ENCODE results near the gene TUBB1.

The TUBB1 gene

DNA sequence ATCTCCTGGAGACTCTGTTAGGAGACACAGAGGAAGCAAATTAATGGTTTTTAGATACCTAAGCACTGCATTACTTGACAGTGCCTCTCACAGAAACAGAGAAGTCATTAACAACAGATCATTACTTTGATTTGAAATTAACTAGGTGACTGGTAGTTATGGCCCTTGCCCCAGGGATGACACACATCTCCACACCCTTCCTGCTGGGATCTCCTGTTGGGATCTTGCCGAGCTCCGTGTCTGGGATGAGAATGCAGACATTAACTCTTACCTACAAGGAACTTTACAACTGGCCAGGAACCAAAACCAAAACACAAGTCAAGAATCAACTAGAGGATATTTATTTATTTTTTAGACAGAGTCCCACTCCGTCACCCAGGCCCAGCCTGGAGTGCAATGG, 25.6 kb downstream of the TUBB1 start:
- DNase-seq = no peak

DNA sequence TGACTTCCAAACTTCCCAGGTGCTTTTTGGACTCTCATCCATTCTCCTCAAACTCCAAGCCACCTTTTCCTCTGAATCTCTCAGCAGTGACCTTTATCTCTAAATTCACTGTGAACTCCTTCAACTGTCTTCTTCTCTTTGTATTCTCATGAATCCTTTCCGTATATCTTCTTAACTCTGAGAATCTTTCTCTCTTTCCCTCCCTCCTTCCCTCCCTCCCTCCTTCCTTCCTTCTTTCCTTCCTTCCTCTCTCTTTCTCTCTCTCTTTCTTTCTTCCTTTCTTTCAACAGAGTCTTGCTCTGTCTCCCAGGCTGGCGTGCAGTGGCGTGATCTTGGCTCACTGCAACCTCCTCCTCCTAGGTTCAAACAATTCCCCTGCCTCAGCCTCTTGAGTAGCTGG, 27.6 kb downstream of the TUBB1 start:
- DNase-seq = no peak

DNA sequence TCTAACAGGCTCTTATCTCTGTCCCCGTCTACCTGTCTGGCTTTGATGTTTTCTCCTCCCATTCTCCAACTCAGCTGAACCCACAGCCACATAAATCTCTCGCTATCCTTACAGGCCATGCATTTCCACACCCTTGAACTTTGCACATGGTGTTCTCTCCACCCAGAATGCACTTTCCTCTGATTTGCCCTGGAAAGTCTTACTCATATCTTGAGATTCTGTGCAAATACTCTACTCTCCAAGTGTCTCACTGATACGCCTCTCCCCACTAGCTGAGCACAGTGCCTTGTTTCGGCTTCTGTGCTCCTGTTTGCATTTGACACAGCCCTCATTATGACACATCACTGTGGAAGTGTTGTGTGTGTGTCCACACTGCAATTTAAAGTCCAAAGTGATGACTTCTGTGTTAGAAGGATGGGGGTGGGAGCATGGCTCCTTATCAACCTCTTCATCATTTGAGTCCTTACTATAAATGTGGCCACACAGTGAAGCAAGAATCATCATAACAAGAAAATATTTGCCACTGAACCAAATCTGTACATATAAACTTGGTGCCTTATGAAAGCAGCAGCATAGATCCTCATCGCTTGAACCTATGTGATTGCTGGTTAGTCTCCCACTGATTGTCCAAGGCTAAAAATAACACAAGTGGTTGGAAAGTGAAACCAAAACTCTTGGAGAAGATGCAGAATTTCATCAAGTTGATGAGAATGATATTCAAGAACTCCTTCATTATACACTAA, 28.9 kb downstream of the TUBB1 start:
- DNase-seq = peak; percentile 84

DNA sequence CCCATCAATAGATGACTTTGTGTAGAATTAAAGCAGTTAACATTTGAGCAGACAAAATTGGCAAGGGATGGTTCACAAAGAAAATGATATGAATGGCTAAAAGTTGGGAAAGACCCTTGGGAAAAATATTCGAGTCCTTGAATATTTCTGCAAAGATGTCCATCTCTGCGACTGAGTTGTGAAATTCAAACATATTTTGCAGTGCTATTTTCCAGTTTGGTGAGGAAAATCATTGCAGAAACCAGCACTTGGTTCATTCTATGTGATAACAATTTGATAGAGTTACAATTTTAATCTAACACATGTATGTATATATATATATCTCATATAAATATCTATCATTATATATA, 29.4 kb downstream of the TUBB1 start:
- DNase-seq = no peak

DNA sequence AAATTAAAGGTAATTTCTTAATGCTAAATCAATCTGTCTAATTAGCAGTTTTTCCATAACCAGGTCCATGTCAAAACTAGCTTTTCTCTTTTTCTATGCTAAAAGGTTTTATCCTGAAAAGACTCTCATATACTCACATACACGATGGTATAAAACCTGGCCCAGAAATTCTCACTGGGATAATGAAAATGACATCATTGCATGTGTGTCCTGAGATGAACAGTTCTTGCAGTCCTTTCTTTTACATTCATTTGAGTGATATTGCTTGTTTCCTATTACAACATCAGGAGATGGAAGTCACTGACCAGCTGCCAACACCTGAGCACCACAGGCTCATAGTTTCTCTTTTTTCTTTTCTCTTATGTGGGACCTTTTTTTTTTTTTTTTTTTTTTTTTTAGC, 31.2 kb downstream of the TUBB1 start:
- no peak for DNase-seq

DNA sequence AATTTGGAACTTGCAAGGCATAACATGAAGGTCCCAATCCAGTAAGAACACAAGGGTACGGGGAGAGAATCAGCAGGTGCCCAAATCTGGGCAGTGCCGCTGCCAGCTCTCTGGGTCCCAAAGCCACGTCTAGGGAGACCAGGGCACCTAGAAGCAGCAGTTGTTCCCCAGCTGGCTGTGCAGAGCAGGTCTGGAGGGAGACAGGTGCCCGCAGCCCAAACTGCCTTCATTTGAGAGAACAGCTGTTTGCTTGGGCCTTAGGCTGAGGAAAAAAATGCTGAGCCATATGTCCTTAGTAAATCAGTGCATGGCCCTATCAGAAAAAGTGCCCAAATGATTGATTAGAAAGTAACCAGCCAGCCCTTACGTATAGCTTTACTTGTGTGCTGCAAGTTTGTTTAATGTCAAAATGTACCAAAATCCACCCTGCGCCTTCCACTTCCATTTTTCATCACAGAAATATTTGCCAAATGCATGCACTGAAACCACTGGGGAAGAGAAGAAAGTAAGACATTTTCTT, 32.5 kb downstream of the TUBB1 start:
- no peak for DNase-seq

DNA sequence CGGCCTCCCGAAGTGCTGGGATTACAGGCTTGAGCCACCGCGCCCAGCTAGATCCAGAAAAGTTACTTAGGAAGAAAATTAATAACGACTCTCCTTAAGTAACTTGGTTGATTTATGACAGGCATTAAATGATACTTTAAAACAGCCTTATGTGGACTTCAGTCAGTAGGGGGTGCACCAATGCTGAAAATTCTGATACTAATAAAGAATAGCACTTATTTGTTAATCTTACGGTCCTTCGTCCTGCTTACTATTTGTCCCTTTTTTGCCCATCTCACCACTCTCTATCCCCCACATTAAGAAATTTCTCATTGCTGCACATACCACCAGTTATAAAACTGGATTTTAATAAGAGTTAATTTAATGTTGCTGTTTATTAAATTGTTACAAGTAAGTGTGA, 36.1 kb downstream of the TUBB1 start:
- peak; percentile 13 for DNase-seq

DNA sequence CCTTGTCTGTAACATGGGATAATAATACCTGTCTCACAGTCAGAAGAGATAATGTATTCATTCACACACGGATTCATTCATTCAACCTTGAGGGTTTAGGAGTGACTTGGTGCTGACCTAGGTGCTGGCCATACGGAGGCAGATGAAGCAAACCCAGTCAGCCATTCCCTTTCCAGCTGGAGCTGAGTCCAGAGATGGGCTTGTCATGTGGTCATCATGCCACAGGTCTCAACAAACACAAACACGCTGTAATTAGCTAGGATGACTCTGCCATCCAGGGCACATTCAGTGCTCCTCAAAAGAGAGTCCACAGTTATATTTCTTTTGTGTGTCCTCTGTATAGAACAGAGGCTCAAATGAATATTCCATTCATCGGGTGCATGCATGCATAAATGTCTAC, 42.9 kb downstream of the TUBB1 start:
- no peak for DNase-seq

DNA sequence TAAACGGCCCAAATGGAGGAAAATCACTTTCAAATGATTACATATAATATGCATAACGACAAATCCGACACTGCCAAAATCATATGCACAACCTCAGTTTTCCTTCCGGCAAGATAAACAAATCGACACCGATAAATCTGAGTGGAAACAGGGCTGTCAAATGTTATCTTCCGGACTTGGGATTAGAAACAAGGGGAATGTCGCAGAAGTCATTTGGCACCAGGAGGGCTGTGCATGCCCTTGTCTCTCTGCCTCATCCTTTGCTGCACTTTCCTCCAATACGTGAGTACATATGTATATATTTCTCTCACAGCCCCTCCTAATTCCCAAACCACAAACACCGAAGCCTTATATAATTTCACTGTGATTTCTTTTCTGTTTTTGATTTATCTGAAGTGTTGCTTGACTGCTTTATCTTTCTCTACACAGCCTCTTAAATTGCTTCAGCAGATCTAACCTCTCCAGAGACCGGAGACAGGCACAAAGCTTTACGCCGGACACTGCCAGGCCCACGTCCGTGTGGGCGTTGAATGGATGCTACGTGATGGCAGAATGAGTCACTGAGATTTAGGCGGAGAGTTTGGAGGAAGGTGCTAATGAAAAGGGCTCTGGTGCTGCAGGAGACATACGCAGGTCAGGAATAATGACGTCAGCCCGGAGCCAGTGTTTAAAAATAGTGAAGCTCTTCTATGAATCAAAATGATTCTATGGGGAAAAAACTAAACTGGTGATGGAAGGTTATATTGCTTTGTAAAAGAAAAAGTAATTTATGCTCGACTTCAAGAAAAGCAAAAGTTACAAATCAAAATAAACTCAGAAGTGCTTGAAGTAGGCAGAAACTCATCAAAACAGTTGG, 44.4 kb downstream of the TUBB1 start:
- peak; percentile 63 for DNase-seq

DNA sequence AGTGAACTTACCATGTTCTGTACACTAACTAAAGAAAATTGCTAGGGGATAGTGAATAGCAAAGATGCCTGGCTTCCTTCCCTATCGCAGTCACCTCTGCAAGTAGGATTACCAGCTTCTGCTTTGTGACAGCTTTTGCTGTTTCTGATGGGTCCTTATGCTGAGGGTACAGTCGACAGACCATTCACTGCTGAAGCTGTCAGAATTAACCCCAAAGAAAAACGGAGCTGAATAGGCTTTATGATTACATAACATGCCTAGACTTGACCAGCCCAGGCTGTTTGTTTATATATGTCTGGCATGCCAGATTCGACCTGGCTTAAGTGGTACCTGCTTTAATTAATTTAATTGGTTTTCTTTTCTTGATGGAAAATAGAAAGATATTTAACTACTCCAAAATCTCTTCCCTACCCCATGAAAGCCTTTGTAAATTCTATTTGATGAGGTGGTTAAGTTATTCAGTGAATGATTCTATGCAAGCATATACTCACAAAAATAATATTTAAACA, 45.0 kb downstream of the TUBB1 start:
- DNase-seq = no peak

DNA sequence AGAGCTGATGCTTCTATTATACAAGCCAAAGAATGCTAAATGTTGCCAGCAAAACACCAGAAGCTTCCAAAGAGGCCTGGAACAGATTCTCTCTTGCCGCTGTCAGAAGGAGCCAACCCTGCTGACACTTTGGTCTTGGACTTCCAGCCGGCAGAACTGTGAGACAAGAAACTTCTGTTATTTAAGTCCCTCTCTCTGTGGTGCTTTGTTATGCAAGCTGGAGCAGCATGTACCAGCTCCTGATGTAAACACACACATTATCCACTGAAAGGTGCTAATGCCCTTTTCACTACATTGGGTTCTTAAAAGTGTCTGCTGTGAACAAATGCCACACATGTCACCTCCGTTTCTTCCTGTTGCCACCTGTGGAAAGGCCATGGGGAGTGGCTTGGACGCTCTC, 49.3 kb downstream of the TUBB1 start:
- no peak for DNase-seq

DNA sequence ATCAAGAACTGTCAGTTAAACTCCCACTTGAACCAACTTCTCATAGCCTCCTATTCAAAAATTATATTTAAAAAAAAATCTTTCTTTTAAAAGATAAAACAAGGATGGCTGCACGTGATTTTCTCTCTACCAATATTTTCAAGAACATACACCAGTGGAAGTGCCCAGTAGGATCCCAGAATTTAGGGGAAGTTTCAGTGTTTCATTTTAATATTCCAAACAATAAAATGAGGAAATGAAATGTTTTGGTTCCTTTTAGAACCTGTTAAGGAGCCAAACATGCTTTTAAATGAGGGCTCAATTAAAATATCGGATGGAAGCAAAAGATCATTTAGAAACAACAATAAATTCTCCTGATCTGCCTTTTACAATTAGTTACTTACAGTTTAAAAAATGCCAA, 49.8 kb downstream of the TUBB1 start:
- no peak for DNase-seq

DNA sequence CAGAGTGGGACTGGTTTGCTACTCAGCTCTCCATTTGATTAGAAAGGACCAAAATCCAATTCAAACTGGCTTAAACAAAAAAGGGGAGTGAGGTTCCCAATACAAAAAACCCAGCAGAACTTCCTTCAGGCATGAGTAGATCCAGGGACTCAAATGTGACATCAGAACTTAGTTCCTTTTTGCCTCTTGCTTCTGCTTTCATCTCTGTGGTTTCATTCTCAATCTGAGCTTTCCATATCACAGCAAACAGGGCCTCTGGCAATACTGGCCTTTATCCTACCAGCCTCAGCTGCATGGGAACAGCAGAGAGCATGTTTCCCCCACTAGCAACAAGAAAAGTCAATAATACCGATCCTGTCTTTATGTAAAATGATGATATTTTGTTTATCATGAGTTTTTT, 52.0 kb downstream of the TUBB1 start:
- DNase-seq = no peak

DNA sequence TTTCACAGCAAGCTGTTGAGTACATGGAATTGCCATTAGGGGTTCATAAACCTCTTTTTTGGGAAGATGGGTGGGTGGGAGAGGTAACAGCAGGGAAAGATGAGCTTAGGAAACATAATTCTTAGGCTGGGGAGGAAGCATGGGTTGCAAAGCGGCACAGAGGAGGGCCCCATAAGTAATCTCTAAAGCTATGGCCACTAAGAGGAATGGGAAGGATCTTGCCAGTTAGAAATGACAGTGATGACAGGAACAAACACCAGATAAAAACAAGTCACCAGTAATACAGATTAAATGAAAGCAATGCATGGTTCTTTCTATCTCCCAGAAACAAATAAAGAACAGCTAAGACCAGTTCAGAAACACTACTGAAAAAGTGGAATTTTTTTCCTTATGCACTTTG, 54.4 kb downstream of the TUBB1 start:
- no peak for DNase-seq

DNA sequence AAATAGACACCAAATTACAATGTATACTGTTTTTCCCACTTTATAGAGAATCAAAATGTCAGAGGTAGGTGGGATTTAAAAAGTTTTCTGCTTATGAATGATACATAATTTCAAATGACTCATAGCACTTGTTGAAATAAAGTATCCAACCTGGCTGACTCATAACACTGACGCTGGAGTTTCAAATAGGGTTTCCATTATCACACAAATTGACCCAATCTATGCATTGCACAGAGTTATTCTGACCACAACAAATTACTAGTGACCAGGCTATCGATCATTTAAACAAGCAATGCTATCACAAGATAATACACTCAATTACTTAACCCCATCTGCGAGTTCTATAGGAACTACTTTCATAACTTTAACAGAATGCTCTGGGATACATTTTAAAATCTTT, 55.2 kb downstream of the TUBB1 start:
- peak; percentile 57 for DNase-seq

DNA sequence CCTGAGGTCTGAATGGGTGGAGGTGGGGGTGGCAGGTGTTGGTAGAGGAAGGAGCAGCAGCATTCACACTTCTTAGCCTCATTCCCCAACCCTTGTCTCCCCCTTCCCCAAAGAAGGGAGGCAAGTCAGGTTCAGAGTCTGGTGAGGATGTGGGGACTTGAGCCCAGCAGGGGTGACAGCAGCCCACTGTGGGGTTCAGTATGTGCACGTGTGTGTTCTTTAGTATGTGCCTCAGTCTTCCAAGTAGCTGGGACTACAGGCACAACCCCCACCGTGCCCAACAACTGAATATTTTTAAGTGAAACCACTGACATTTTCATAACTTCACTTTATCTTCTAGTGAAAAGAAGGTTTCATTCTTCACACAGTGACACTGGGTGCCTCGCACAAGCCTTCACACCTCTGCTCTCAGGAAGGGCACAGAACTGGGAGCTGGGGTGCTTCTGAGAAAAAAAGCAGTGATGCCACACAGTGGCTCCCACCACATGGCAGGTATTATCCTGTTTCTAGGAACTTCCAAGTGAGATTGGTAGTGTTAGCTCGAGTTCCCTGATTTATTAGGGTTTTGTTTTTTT, 56.8 kb downstream of the TUBB1 start:
- no peak for DNase-seq

Measured in fibroblast of skin of right biceps (primary cell).